Measurements from ENCODE around the gene PUM1.

Gene PUM1

GRCh38 chr1:30895382-30895943, 170.1 kb downstream of the PUM1 start:
- H3K4me3 ChIP-seq (ENCODE audit: low read depth, low read length) = no peak overlapping the region

DNA sequence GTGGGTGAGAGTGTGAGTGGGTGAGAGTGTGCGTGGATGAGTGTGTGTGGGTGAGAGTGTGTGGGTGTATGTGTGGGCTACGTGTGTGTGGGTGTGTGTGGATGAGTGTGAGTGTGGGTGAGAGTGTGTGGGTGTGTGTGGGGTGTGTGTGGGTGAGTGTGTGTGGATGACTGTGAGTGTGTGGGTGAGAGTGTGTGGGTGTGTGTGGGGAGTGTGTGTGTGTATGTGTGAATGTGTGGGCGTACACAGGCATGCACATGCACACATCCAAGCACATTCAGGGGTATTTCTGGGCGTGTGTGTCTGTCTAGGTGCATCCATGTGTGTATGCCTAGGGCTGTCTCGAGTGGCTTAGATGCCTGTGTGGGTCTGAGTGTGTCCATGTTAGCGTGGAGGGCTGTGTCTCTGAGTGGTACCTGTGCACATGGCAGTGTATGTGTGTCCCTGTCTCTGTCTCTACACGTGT, 171.0 kb downstream of the PUM1 start:
- H3K4me3 ChIP-seq (ENCODE audit: low read depth, low read length) = no peak overlapping the region

DNA sequence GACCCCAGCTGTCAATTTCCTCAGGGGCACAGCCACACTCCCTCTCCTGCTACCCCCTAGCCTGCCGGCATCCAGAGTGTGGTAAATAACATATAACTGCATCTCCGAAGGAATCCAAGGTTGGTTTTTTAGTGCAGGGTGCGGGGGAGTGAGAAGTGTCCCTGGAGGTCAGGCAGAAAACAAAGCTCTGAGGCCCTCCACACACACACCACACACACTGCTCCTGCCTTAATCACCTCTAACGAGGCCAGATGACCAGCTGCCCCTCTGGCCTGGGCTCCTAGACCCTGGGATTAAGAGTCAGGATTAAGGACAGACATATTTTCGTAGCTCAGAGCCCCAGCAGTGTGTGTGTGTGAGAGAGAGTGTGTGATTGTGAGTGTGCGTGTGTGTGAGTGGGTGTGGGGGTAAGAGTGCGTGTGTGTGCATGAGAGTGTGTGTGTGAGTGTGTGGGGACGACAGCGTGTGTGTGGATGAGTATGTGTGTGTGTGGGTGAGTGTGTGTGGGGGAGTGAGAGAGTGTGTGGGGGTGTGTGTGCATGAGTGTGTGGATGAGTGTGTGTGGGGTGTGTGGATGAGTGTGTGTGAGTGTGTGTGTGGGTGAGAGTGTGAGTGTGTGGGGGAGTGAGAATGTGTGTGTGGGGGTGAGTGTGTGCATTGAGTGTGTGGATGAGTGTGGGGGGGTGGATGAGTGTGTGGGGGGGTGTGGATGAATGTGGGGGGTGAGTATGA, 171.6 kb downstream of the PUM1 start:
- H3K4me3 ChIP-seq (ENCODE audit: low read depth, low read length) = no peak overlapping the region

- H3K4me3 ChIP-seq (ENCODE audit: low read depth, low read length) = no peak overlapping the region
These were observed 172.8 kb downstream of the PUM1 start for GRCh38 chr1:30892671-30893073.

DNA sequence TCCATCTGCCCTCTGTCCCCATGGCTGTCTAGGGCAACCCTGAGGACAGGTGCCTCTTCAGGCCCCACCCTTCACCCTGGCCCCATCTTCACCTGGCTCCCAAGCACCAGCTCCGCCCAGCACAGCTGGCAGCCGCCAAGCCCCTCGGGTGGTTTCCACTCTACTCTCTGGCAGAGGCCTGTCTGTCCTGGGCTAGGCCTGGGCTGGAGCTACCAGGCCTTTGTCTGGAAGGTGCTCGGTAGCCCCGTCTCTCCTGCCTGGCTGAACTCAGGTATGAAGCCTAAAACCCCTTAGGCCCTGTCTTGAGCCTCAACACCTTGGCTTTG, 174.3 kb downstream of the PUM1 start:
- no peak overlapping the region for H3K4me3 ChIP-seq (ENCODE audit: low read depth, low read length)

GRCh38 chr1:30890502-30891226, 174.9 kb downstream of the PUM1 start:
- H3K4me3 ChIP-seq (ENCODE audit: low read depth, low read length) = no peak overlapping the region

DNA sequence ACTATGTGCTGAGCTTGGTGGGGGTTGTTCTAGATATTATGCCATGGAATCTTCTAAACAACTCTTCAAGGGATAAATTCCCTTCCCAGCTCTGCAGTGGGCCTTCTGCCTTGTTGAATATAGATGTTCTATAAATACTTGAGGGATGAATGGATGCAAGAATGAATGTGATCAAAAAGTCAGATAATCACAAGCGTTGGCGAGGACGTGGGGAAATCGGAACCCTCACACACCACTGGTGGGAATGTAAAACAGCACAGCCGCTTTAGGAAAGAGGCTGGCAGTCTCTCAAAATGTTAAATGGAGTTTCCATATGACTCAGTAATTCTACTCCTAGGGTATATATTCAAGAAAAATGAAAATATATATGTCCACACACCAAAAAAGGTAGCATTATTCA, 176.0 kb downstream of the PUM1 start:
- H3K4me3 ChIP-seq (ENCODE audit: low read depth, low read length) = no peak overlapping the region

GRCh38 chr1:30888975-30889374, 176.5 kb downstream of the PUM1 start:
- H3K4me3 ChIP-seq (ENCODE audit: low read depth, low read length) = no peak overlapping the region

- no peak overlapping the region for H3K4me3 ChIP-seq (ENCODE audit: low read depth, low read length)
These were observed 177.1 kb downstream of the PUM1 start for GRCh38 chr1:30888391-30888790.

DNA sequence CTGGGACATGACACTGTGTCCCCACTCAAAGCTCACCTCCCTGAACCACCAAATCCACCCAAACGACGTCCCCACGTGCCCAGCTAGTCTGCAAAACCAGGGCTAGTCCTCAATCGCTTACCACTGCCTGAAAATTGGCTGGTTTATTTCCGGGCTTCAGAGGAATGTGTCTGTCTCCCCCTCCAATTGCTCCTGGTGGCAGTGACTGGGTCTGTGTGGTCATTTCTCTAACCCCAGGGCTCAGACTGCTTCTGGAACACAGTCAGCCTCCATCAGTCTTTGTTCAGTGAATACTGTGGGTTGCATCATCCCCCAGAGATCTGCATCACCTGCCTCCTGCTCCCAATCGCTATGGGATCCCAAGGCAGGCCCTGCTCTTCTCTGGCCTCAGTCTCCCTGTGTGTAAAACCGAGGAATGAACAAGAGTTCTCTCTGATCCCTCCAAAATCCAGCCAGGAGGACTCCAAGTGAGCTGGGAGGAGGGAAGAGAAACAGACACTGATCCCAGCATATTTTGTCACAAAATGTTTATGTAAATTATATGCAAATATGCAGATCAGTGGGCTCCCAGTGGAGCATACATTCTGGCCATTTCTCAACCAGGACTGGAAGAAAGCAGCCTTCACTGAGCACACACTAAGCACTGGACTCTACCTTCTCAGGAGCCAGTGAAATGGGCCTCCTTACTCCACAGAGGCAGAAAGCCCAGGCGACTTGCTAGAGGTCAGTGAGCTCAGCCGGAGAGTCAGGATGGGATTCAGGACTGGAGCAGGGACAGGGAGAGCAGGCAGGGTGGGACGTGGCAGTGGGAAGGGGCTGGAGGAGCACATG, 177.8 kb downstream of the PUM1 start:
- H3K4me3 ChIP-seq (ENCODE audit: low read depth, low read length) = no peak overlapping the region

GRCh38 chr1:30886710-30887428, 178.6 kb downstream of the PUM1 start:
- no peak overlapping the region for H3K4me3 ChIP-seq (ENCODE audit: low read depth, low read length)

- no peak overlapping the region for H3K4me3 ChIP-seq (ENCODE audit: low read depth, low read length)
These were observed 179.7 kb downstream of the PUM1 start for GRCh38 chr1:30885570-30886522.

- H3K4me3 ChIP-seq (ENCODE audit: low read depth, low read length) = no peak overlapping the region
These were observed 180.8 kb downstream of the PUM1 start for GRCh38 chr1:30884723-30885122.

DNA sequence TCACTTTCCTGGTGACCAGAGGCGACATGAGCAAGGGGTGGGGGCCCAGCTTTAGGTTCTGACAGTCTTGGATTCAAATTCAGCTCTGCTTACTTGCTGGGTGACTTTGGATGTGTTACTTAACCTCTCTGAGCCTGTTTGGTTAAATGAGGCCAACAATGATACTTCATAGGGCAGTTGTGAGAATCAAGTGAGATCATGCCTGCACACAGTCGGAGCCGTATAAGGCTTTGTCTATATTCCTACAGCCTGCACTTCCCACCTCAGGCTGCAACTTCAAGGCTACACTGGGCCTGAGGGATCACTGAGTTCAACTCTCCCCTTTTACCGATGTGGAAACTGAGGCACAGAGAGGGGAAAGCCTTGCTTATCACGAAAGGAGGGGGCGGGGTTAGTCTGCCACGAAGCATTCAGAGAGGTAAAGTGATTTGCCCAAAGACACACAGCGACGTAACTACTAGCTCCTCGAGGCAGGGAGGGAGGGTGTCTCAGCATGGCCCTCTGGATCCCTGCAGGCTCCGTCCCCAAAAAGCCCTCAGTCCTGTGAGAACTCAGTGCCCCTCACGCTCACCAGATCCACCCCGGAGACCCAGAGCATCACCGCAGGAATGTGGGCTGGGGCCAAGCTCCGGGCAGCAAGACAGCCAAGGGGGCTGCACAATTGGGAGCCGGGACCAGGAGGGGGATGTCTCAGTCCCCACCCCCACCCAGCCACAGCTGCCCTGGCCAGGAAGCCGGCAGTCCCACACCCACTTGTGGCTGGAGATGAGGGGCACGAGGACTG, 181.9 kb downstream of the PUM1 start:
- no peak overlapping the region for H3K4me3 ChIP-seq (ENCODE audit: low read depth, low read length)

GRCh38 chr1:30882678-30883388, 182.7 kb downstream of the PUM1 start:
- no peak overlapping the region for H3K4me3 ChIP-seq (ENCODE audit: low read depth, low read length)

Measured in iPS-11a (cell line).